Measurements from ENCODE around the gene MYO18B.

Gene MYO18B

GRCh38 chr22:26065847-26066246, 323.9 kb downstream of the MYO18B start:
- Histone ChIP-seq H3K9me3 (ENCODE audit: insufficient read depth, low read length) (no peaks in the 10 kb centered on the region), H3K27me3 (ENCODE audit: low read length) (no peaks in the 10 kb centered on the region), H3K27ac (ENCODE audit: low read depth, low read length) (no peak overlapping the region), H3K4me3 (ENCODE audit: insufficient read depth, low read length, poor library complexity, severe bottlenecking) (no peak overlapping the region), H3K79me2 (ENCODE audit: insufficient read depth, low read length) (no peaks in the 10 kb centered on the region), H3K4me2 (ENCODE audit: low read depth, low read length, poor library complexity, severe bottlenecking) (no peak overlapping the region), H4K20me1 (ENCODE audit: low read depth, low read length) (no peaks in the 10 kb centered on the region), H3K9me2 (replicated peaks; ENCODE audit: insufficient read depth, low read length) (no peaks in the 10 kb centered on the region), H3K36me3 (ENCODE audit: low read length) (no peaks in the 10 kb centered on the region), H3K9ac (ENCODE audit: low read length) (no peak overlapping the region), H2AFZ (ENCODE audit: low read depth, low read length, severe bottlenecking) (no peak overlapping the region), H3F3A (ENCODE audit: insufficient read depth) (no peaks in the 10 kb centered on the region)
- TF ChIP-seq EZH2phosphoT487 (conservative IDR thresholded peaks at IDR 0.05; ENCODE audit: low read length) (no peak), CTCF (IDR thresholded peaks at IDR 0.05; ENCODE audit: insufficient read depth, low read length, poor library complexity, severe bottlenecking) (no peak)

GRCh38 chr22:26066534-26066933, 324.5 kb downstream of the MYO18B start:
- H4K20me1 ChIP-seq (ENCODE audit: low read depth, low read length), result no peaks in the 10 kb centered on the region
- H3K9ac ChIP-seq (ENCODE audit: low read length), result no peak overlapping the region
- no peak overlapping the region for H2AFZ ChIP-seq (ENCODE audit: low read depth, low read length, severe bottlenecking)
- no peaks in the 10 kb centered on the region for H3K36me3 ChIP-seq (ENCODE audit: low read length)
- no peak overlapping the region for H3K4me2 ChIP-seq (ENCODE audit: low read depth, low read length, poor library complexity, severe bottlenecking)
- H3K79me2 ChIP-seq (ENCODE audit: insufficient read depth, low read length), result no peaks in the 10 kb centered on the region
- no peaks in the 10 kb centered on the region for H3K9me2 ChIP-seq (replicated peaks; ENCODE audit: insufficient read depth, low read length)
- H3F3A ChIP-seq (ENCODE audit: insufficient read depth), result no peaks in the 10 kb centered on the region
- H3K27me3 ChIP-seq (ENCODE audit: low read length), result no peaks in the 10 kb centered on the region
- no peak overlapping the region for H3K4me3 ChIP-seq (ENCODE audit: insufficient read depth, low read length, poor library complexity, severe bottlenecking)
- no peaks in the 10 kb centered on the region for H3K9me3 ChIP-seq (ENCODE audit: insufficient read depth, low read length)
- no peak overlapping the region for H3K27ac ChIP-seq (ENCODE audit: low read depth, low read length)
- TF ChIP-seq EZH2phosphoT487 (conservative IDR thresholded peaks at IDR 0.05; ENCODE audit: low read length), result no peak
- TF ChIP-seq CTCF (IDR thresholded peaks at IDR 0.05; ENCODE audit: insufficient read depth, low read length, poor library complexity, severe bottlenecking), result no peak

GRCh38 chr22:26068571-26068970, 326.6 kb downstream of the MYO18B start:
- H3K4me3 ChIP-seq (ENCODE audit: insufficient read depth, low read length, poor library complexity, severe bottlenecking), result no peak overlapping the region
- H3F3A ChIP-seq (ENCODE audit: insufficient read depth), result no peaks in the 10 kb centered on the region
- TF ChIP-seq EZH2phosphoT487 (conservative IDR thresholded peaks at IDR 0.05; ENCODE audit: low read length) (no peak), CTCF (IDR thresholded peaks at IDR 0.05; ENCODE audit: insufficient read depth, low read length, poor library complexity, severe bottlenecking) (no peak)
- no peak overlapping the region for H3K9ac ChIP-seq (ENCODE audit: low read length)
- H3K9me2 ChIP-seq (replicated peaks; ENCODE audit: insufficient read depth, low read length), result no peaks in the 10 kb centered on the region
- no peaks in the 10 kb centered on the region for H3K79me2 ChIP-seq (ENCODE audit: insufficient read depth, low read length)
- H3K36me3 ChIP-seq (ENCODE audit: low read length), result no peaks in the 10 kb centered on the region
- no peaks in the 10 kb centered on the region for H3K27me3 ChIP-seq (ENCODE audit: low read length)
- H3K4me2 ChIP-seq (ENCODE audit: low read depth, low read length, poor library complexity, severe bottlenecking), result no peak overlapping the region
- no peaks in the 10 kb centered on the region for H3K9me3 ChIP-seq (ENCODE audit: insufficient read depth, low read length)
- no peak overlapping the region for H2AFZ ChIP-seq (ENCODE audit: low read depth, low read length, severe bottlenecking)
- H4K20me1 ChIP-seq (ENCODE audit: low read depth, low read length), result no peaks in the 10 kb centered on the region
- no peak overlapping the region for H3K27ac ChIP-seq (ENCODE audit: low read depth, low read length)

All from SU-DHL-6 (cell line).